ENCODE results near the gene GJC3.
"Not testable (repeated sequence)": the region's sequence is repeated elsewhere in the genome, so short reads cannot be mapped to it uniquely, and the experiment has no call there.

Gene GJC3

GRCh38 chr7:99918959-99919813 lies 10.2 kb downstream of the GJC3 start, which contains the start of gene TRIM4:
Gene TRIM4, minus strand, starts transcription at chr7:99919530. Its CDS starts 129 bp downstream, at chr7:99919401.
- peak within 1 kb of the TSS; percentile 58 for H3K4me3 ChIP-seq

GRCh38 chr7:99910976-99911375 lies 18.4 kb downstream of the GJC3 start:
- H3K4me3 ChIP-seq, result no peak overlapping the region
- H3K36me3 ChIP-seq (replicated peaks), result peaks cover 42% of the 10 kb centered on the region
- in situ Hi-C loops (cut with MboI; ENCODE audit: low sequenced_read_pairs), result no loop called here
- H3K9me3 ChIP-seq, result no peaks in the 10 kb centered on the region
- no peaks in the 10 kb centered on the region for H3K4me1 ChIP-seq
- DNase-seq (ENCODE audit: low spot score in 2 of 2), result no peak
- H3K27me3 ChIP-seq (ENCODE audit: low read depth), result no peaks in the 10 kb centered on the region

More at GRCh38 chr7:99918959-99919813, 10.2 kb downstream of the GJC3 start, which contains the start of gene TRIM4:
- DNase-seq (ENCODE audit: low spot score in 2 of 2), result peak; percentile 70 to 87
- Histone ChIP-seq H3K36me3 (replicated peaks) (no peaks in the 10 kb centered on the region; the same call in 1 of the 2 replicates), H3K9me3 (no peaks in the 10 kb centered on the region), H3K27me3 (ENCODE audit: low read depth) (no peaks in the 10 kb centered on the region; the same call in 1 of the 2 replicates), H3K4me1 (peaks cover 3% of the 10 kb centered on the region)
- in situ Hi-C loops (cut with MboI; ENCODE audit: low sequenced_read_pairs), result no loop called here

- in situ Hi-C loops (cut with MboI; ENCODE audit: low sequenced_read_pairs), result no loop called here
Observed at GRCh38 chr7:99901581-99901980, 27.8 kb downstream of the GJC3 start.

GRCh38 chr7:99899830-99900519 lies 29.4 kb downstream of the GJC3 start:
- peaks cover 37% of the 10 kb centered on the region for H3K36me3 ChIP-seq (replicated peaks)
- no peaks in the 10 kb centered on the region for H3K9me3 ChIP-seq
- H3K4me3 ChIP-seq, result no peak overlapping the region
- no peaks in the 10 kb centered on the region for H3K4me1 ChIP-seq
- no peak for DNase-seq (ENCODE audit: low spot score in 2 of 2)
- H3K27me3 ChIP-seq (ENCODE audit: low read depth), result no peaks in the 10 kb centered on the region
- in situ Hi-C loops (cut with MboI; ENCODE audit: low sequenced_read_pairs), result no loop called here

More at GRCh38 chr7:99901581-99901980, 27.8 kb downstream of the GJC3 start:
- Histone ChIP-seq H3K27me3 (ENCODE audit: low read depth) (no peaks in the 10 kb centered on the region), H3K9me3 (no peaks in the 10 kb centered on the region), H3K4me3 (no peak overlapping the region), H3K4me1 (no peaks in the 10 kb centered on the region), H3K36me3 (replicated peaks) (peaks cover 47% of the 10 kb centered on the region)
- DNase-seq (ENCODE audit: low spot score in 2 of 2), result no peak

GRCh38 chr7:99898836-99899235 lies 30.6 kb downstream of the GJC3 start:
- no peak for DNase-seq (ENCODE audit: low spot score in 2 of 2)
- no peaks in the 10 kb centered on the region for H3K9me3 ChIP-seq
- H3K27me3 ChIP-seq (ENCODE audit: low read depth), result no peaks in the 10 kb centered on the region
- in situ Hi-C loops (cut with MboI; ENCODE audit: low sequenced_read_pairs), result no loop called here
- H3K4me1 ChIP-seq, result no peaks in the 10 kb centered on the region
- H3K4me3 ChIP-seq, result no peak overlapping the region
- H3K36me3 ChIP-seq (replicated peaks), result peaks cover 31% of the 10 kb centered on the region

GRCh38 chr7:99898023-99898357 lies 31.4 kb downstream of the GJC3 start:
- Histone ChIP-seq H3K9me3 (no peaks in the 10 kb centered on the region), H3K36me3 (replicated peaks) (peaks cover 24% of the 10 kb centered on the region), H3K4me1 (no peaks in the 10 kb centered on the region), H3K4me3 (no peak overlapping the region), H3K27me3 (ENCODE audit: low read depth) (no peaks in the 10 kb centered on the region)
- DNase-seq (ENCODE audit: low spot score in 2 of 2), result no peak
- in situ Hi-C loops (cut with MboI; ENCODE audit: low sequenced_read_pairs), result no loop called here

- Histone ChIP-seq H3K9me3 (no peaks in the 10 kb centered on the region), H3K36me3 (replicated peaks) (peaks cover 20% of the 10 kb centered on the region), H3K4me3 (no peak overlapping the region), H3K27me3 (ENCODE audit: low read depth) (no peaks in the 10 kb centered on the region), H3K4me1 (no peaks in the 10 kb centered on the region)
- in situ Hi-C loops (cut with MboI; ENCODE audit: low sequenced_read_pairs), result no loop called here
- no peak for DNase-seq (ENCODE audit: low spot score in 2 of 2)
Observed at GRCh38 chr7:99897322-99898022, 31.9 kb downstream of the GJC3 start.

- H3K36me3 ChIP-seq (replicated peaks), result no peaks in the 10 kb centered on the region
- no peak overlapping the region for H3K4me3 ChIP-seq
- no peaks in the 10 kb centered on the region for H3K27me3 ChIP-seq (ENCODE audit: low read depth)
- DNase-seq (ENCODE audit: low spot score in 2 of 2), result no peak
- no peaks in the 10 kb centered on the region for H3K9me3 ChIP-seq
- no peaks in the 10 kb centered on the region for H3K4me1 ChIP-seq
- in situ Hi-C loops (cut with MboI; ENCODE audit: low sequenced_read_pairs), result no loop called here
Observed at GRCh38 chr7:99894738-99895137, 34.7 kb downstream of the GJC3 start.

- 0 out of 2 replicates have a peak, but pooled peaks cover 4% of the 10 kb centered on the region for H3K9me3 ChIP-seq
- H3K36me3 ChIP-seq (replicated peaks), result no peaks in the 10 kb centered on the region
- in situ Hi-C loops (cut with MboI; ENCODE audit: low sequenced_read_pairs), result no loop called here
- H3K27me3 ChIP-seq (ENCODE audit: low read depth), result no peaks in the 10 kb centered on the region
- no peaks in the 10 kb centered on the region for H3K4me1 ChIP-seq
- H3K4me3 ChIP-seq, result no peak overlapping the region
- DNase-seq (ENCODE audit: low spot score in 2 of 2), result no peak
Observed at GRCh38 chr7:99893280-99893679, 36.1 kb downstream of the GJC3 start.

- H3K27me3 ChIP-seq (ENCODE audit: low read depth); H3K4me3 ChIP-seq; in situ Hi-C loops (cut with MboI; ENCODE audit: low sequenced_read_pairs); H3K36me3 ChIP-seq (replicated peaks); H3K4me1 ChIP-seq; DNase-seq (ENCODE audit: low spot score in 2 of 2); H3K9me3 ChIP-seq: not testable (repeated sequence)
Observed at GRCh38 chr7:99890348-99890747, 39.1 kb downstream of the GJC3 start.

GRCh38 chr7:99888366-99888765 lies 41.1 kb downstream of the GJC3 start:
- H3K27me3 ChIP-seq (ENCODE audit: low read depth); H3K4me3 ChIP-seq; in situ Hi-C loops (cut with MboI; ENCODE audit: low sequenced_read_pairs); H3K36me3 ChIP-seq (replicated peaks); DNase-seq (ENCODE audit: low spot score in 2 of 2); H3K9me3 ChIP-seq; H3K4me1 ChIP-seq: not testable (repeated sequence)

GRCh38 chr7:99881370-99881769 lies 48.0 kb downstream of the GJC3 start:
- peaks cover 3% of the 10 kb centered on the region; the same call in 1 of the 2 replicates for H3K9me3 ChIP-seq
- H3K4me3 ChIP-seq, result no peak overlapping the region
- H3K36me3 ChIP-seq (replicated peaks), result no peaks in the 10 kb centered on the region
- no peaks in the 10 kb centered on the region for H3K4me1 ChIP-seq
- in situ Hi-C loops (cut with MboI; ENCODE audit: low sequenced_read_pairs), result no loop called here
- peaks cover 6% of the 10 kb centered on the region for H3K27me3 ChIP-seq (ENCODE audit: low read depth)
- no peak for DNase-seq (ENCODE audit: low spot score in 2 of 2)

GRCh38 chr7:99876933-99877332 lies 52.5 kb downstream of the GJC3 start, which contains the start of gene OR2AE1:
Gene OR2AE1, minus strand, starts transcription at chr7:99877033. Its CDS starts 0 bp downstream, at chr7:99877033.
- in situ Hi-C loops (cut with MboI; ENCODE audit: low sequenced_read_pairs), result no loop called here
- H3K9me3 ChIP-seq, result no peaks in the 10 kb centered on the region
- H3K36me3 ChIP-seq (replicated peaks), result no peaks in the 10 kb centered on the region
- no peak within 1 kb of the TSS for H3K4me3 ChIP-seq
- DNase-seq (ENCODE audit: low spot score in 2 of 2), result no peak
- no peaks in the 10 kb centered on the region for H3K4me1 ChIP-seq
- no peaks in the 10 kb centered on the region; the same call in 1 of the 2 replicates for H3K27me3 ChIP-seq (ENCODE audit: low read depth)
